ENCODE results near the gene NFIC. TPM values are rescaled to one million over a fixed set of nuclear protein-coding genes. Genes with fewer than 3 reads are reported as not detected.

NFIC gene
- total RNA-seq, 1 donor from 2014 or later, result 38.3 TPM

DNA sequence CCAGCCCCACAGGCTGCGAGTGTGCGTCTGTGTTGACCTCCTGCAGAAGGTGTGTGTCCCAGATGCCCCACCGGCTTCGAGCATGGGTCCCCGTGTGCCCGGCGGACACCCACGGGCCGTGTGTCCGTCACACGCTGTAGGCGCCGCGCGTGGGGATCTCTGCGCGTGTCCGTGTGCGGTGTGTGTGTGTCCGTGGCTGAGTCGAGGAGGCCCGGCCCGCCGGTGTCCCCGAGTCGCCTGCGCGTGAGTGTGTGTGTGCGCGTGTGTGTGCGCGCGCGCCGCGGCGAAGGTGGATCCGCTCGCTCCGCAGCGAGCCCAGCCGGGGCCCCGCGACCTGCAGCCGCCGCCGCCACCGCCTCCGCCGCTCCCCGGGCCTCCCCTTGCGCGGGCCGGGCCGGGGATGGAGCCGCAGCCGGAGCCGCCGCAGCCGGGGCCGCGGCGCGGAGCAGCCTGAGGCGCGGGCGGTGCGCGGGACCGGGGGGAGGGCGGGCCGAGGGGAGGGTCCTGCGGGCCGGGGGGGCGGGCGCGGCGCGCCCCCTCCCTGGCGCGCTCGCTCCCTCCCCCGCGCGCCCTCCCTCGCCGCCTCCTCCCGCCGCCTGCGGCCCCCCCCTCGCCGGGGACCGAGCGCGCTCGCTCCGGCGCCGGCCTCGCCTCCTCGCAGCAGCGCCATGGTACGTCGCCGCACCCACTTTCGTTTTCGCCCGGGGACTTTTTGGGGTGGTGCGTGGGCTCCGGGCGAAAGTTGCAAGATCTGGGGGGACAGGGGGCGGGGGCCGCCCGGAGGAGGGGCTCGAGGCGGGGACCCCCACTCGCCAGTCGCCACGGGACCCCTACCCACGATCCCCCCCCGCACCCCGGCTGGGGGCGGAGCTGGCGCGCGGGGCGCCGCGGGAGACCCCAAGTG lies 7.1 kb upstream of the NFIC start:
- H3K4me3 Mint-ChIP-seq (ENCODE audit: unreplicated experiment), result peak overlapping the region; percentile 82
- Histone ChIP-seq H4K20me1 (ENCODE audit: insufficient read depth, low read length) (peaks cover 26% of the 10 kb centered on the region), H2AFZ (ENCODE audit: low read depth, low read length) (peak overlapping the region; percentile 83), H3K4me1 (ENCODE audit: insufficient read depth, low read length) (peaks cover 11% of the 10 kb centered on the region), H3K4me3 (ENCODE audit: insufficient read depth, low read depth, low read length) (peak overlapping the region; percentile 58), H3K9me3 (ENCODE audit: insufficient read depth, low read depth, low read length) (no peaks in the 10 kb centered on the region), H3K27me3 (ENCODE audit: insufficient read depth, low read length) (no peaks in the 10 kb centered on the region), H3K4me2 (ENCODE audit: low read length) (peak overlapping the region; percentile 96), H3K27ac (ENCODE audit: low read depth, low read length) (no peak overlapping the region), H3K36me3 (ENCODE audit: insufficient read depth, low read length) (no peaks in the 10 kb centered on the region), H3K9ac (ENCODE audit: low read length) (peak overlapping the region; percentile 73), H3K79me2 (ENCODE audit: insufficient read depth, low read length) (peaks cover 36% of the 10 kb centered on the region)
- H3K4me1 Mint-ChIP-seq (ENCODE audit: low read depth, unreplicated experiment), result peaks cover 11% of the 10 kb centered on the region
- FAIRE-seq, result no peak
- no peak overlapping the region for H3K27ac Mint-ChIP-seq (ENCODE audit: unreplicated experiment)
- no peak for TF ChIP-seq EZH2 (IDR thresholded peaks at IDR 0.05; ENCODE audit: insufficient read depth, low read length)
- TF ChIP-seq, protein P1, sequence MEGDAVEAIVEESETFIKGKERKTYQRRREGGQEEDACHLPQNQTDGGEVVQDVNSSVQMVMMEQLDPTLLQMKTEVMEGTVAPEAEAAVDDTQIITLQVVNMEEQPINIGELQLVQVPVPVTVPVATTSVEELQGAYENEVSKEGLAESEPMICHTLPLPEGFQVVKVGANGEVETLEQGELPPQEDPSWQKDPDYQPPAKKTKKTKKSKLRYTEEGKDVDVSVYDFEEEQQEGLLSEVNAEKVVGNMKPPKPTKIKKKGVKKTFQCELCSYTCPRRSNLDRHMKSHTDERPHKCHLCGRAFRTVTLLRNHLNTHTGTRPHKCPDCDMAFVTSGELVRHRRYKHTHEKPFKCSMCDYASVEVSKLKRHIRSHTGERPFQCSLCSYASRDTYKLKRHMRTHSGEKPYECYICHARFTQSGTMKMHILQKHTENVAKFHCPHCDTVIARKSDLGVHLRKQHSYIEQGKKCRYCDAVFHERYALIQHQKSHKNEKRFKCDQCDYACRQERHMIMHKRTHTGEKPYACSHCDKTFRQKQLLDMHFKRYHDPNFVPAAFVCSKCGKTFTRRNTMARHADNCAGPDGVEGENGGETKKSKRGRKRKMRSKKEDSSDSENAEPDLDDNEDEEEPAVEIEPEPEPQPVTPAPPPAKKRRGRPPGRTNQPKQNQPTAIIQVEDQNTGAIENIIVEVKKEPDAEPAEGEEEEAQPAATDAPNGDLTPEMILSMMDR (IDR thresholded peaks at IDR 0.05; ENCODE audit: insufficient read depth, low read depth, low read length), result no peak
- no peak for DNase-seq (ENCODE audit: low read depth)
- no peaks in the 10 kb centered on the region for H3K36me3 Mint-ChIP-seq (ENCODE audit: low read depth, unreplicated experiment)
- H3K9me3 Mint-ChIP-seq (ENCODE audit: unreplicated experiment), result peaks cover 5% of the 10 kb centered on the region
- H3K27me3 Mint-ChIP-seq (ENCODE audit: low read depth, unreplicated experiment), result peaks cover 49% of the 10 kb centered on the region

- Histone ChIP-seq H3K9me3 (ENCODE audit: insufficient read depth, low read depth, low read length) (no peaks in the 10 kb centered on the region), H3K27me3 (ENCODE audit: insufficient read depth, low read length) (no peaks in the 10 kb centered on the region), H3K79me2 (ENCODE audit: insufficient read depth, low read length) (peaks cover 41% of the 10 kb centered on the region), H3K4me3 (ENCODE audit: insufficient read depth, low read depth, low read length) (peak overlapping the region; percentile 64), H2AFZ (ENCODE audit: low read depth, low read length) (peak overlapping the region; percentile 65), H3K27ac (ENCODE audit: low read depth, low read length) (no peak overlapping the region), H3K4me1 (ENCODE audit: insufficient read depth, low read length) (peaks cover 11% of the 10 kb centered on the region), H3K4me2 (ENCODE audit: low read length) (peak overlapping the region; percentile 92), H3K36me3 (ENCODE audit: insufficient read depth, low read length) (no peaks in the 10 kb centered on the region), H3K9ac (ENCODE audit: low read length) (peak overlapping the region; percentile 73), H4K20me1 (ENCODE audit: insufficient read depth, low read length) (peaks cover 33% of the 10 kb centered on the region)
- no peak for DNase-seq (ENCODE audit: low read depth)
- no peaks in the 10 kb centered on the region for H3K36me3 Mint-ChIP-seq (ENCODE audit: low read depth, unreplicated experiment)
- H3K27ac Mint-ChIP-seq (ENCODE audit: unreplicated experiment), result no peak overlapping the region
- peaks cover 5% of the 10 kb centered on the region for H3K9me3 Mint-ChIP-seq (ENCODE audit: unreplicated experiment)
- no peak for FAIRE-seq
- H3K27me3 Mint-ChIP-seq (ENCODE audit: low read depth, unreplicated experiment), result peaks cover 52% of the 10 kb centered on the region
- TF ChIP-seq EZH2 (IDR thresholded peaks at IDR 0.05; ENCODE audit: insufficient read depth, low read length), result no peak
- TF ChIP-seq, protein P1 (IDR thresholded peaks at IDR 0.05; ENCODE audit: insufficient read depth, low read depth, low read length), result no peak
- no peak overlapping the region for H3K4me3 Mint-ChIP-seq (ENCODE audit: unreplicated experiment)
- H3K4me1 Mint-ChIP-seq (ENCODE audit: low read depth, unreplicated experiment), result peaks cover 12% of the 10 kb centered on the region
Observed at GRCh38 chr19:3359919-3360420, 6.4 kb upstream of the NFIC start.

All from astrocyte (in vitro differentiated cells and primary cell).